HG03558 (cell line): Measurements from ENCODE around the gene ANK2.

ENCODE experiments used
- ATAC-seq: cut with Tn5 transposase; IDR thresholded peaks from one replicate; pipeline ENCODE4 v1.9.1; 2021; ENCODE audit warnings: moderate number of reproducible peaks; ENCODE audit not compliant: unreplicated experiment; ENCODE audit errors: extremely low read depth

The ANK2 gene

DNA sequence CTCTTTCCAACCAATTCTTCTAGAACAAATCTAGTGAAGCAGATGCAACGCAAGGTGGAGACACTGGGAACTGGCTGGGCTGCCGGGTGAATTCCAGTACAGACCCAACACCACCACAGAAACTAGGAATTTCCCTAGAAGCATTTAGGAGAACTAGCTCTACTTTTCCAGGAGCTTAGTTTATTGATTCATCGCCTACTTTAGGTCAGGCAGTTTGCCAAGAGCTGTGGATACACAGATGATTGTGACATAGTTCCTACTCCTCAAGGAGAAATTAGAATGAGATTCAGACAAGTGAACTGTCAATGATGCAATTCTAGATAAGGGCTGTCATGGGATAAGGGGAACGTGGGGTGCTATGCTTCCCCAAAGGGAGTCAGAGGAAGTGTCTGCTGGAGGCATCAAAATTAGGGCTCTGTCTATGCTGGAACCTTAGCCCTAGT, 362.1 kb downstream of the ANK2 start:
- no peak for ATAC-seq

DNA sequence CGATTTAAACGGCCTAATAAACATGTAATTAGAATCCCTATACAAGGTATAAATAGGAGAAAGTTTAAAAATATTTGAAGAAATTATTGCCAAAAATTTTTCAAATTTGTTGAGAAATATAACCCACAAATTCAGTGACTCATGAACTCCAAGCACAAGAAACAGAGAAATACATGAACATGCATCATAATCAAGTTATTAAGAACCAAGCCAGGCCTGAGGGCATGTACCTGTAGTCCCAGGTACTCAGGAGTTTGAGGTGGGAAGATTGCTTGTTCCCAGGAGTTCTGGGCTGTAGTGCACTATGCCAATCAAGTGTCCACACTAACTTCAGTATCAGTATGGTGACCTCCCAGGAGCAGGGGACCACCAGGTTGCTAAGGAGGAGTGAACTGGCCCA, 370.2 kb downstream of the ANK2 start:
- ATAC-seq: no peak

DNA sequence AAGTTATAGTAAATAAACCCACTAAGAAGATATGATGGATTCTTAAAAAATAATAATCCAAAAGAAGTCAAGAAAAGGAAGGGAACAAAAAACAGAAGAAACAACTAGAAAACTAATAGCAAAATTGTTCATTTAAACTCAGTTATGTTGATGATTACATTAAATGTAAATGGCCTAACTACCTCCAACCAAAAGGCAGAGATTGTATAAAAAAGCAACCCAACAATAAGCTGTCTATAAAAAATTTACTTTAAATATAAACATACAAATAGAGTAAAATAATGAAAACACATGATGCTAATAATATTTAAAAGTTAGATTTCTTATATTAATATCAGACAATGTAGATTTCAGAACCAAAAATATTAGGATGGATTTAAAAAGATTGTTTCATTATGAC, 371.5 kb downstream of the ANK2 start:
- no peak for ATAC-seq

DNA sequence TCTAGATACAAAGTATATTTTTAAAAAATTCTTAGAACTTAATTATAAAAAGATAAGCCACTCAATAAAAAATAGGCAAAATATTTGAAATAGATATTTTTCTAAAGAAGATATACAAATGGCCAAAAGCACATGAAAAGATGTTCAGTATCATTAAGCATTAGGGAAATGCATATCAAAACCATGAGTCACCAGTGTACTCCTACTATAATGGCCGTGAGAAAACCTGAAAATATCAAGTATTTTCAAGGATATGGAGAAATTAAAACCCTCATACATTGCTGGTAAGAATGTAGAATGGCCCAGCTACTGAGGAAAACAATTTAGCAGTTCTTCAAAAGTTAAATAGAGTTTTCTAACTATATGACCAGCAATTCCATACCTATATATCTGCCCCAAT, 374.2 kb downstream of the ANK2 start:
- ATAC-seq: no peak

DNA sequence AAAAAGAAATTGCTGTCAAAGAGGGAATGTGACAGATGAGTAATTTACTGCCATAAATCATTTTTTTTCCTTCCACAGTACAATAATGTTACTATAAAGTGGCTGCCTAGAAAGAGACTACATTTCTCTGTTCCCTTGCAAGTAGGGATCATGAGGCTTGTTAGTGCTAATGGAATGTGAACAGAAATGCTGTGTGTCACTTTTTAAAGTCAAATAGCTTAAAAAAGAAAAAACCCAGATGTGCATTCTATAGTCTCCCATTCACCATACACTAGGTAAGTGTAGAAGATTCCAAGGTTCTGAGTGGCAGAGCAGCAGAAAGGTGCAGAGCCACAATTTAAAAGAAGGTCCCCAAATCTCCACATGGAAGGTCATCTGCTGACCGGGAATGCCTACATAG, 383.7 kb downstream of the ANK2 start:
- no peak for ATAC-seq
